HG02970 (cell line): ENCODE results near the gene PRDM15.

Source experiments
- ATAC-seq: cut with Tn5 transposase; IDR thresholded peaks from one replicate; pipeline ENCODE4 v1.9.1; 2021; ENCODE audit warnings: mild to moderate bottlenecking, moderate library complexity, moderate number of reproducible peaks; ENCODE audit not compliant: unreplicated experiment, low FRiP score

The PRDM15 gene

DNA sequence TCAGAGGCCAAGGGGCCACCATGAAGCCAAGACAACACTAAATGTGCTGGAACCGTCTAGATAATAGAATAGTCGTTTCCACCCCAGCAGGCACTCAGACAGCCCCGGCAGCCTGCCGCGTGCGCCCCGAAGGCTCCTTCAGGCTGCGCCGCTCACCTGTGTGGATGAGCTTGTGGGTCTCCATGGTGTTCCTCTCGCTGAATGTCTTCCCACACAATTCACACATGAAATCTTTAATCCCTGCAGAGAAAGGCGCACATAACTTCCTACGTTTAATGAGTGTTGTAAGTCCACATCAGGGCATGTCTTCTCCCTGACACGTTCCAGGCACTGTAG is 68.6 kb downstream of the PRDM15 start:
- no peak for ATAC-seq

DNA sequence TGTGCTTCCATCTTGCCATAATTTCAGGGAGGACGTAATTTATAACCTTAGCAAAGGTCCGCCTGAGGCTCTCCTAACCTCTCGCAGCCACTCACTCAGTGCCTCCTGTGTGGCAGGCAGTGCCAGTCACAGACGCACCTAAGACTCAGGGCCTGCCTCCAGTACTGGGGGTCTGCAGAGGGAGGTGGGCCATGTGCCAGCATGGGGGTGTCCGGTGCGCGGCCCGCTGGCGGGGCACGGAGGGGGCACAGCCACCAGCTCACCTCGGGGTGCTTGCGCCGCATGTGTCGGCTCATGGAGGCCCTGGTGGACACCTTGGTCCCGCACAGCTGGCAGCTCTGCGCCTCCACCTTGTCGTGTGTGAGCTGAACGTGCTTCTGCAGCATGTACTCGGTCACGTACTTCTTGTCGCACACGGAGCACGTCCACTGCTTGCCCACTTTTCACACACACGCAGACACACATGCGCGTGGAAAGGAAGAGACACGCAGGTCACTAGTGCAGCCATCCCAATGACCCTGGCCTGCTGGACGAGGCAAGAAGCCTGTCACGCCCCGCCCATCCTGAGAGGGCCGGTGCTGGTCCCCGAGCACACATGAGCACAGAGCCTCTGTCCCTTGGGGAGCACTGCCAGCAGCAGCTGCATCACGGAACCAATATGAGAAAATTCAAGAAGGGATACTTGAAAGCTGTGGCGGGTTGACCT is 69.1 kb downstream of the PRDM15 start:
- no peak for ATAC-seq

GRCh38 chr21:41808846-41809245 is 70.3 kb downstream of the PRDM15 start:
- no peak for ATAC-seq

- no peak for ATAC-seq
Observed at GRCh38 chr21:41808094-41808493, 71.0 kb downstream of the PRDM15 start.

GRCh38 chr21:41806773-41807172 is 72.4 kb downstream of the PRDM15 start:
- no peak for ATAC-seq

DNA sequence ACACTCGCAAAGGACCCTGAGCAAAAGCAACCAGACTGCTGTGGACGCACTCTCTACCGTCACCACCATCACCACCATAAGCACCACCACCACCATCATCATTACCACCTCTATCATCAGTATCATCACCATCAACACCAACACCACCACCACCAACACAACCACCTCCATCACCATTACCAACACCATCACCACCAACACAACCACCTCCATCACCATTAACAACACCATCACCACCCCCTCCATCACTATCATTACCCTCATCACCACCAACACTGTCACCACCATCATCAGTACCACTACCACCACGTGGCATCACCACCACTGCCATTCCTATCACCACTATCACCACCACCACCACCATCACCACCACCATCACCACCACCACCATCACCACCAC is 73.5 kb downstream of the PRDM15 start:
- no peak for ATAC-seq

- no peak for ATAC-seq
Observed at GRCh38 chr21:41805038-41805437, 74.1 kb downstream of the PRDM15 start.

DNA sequence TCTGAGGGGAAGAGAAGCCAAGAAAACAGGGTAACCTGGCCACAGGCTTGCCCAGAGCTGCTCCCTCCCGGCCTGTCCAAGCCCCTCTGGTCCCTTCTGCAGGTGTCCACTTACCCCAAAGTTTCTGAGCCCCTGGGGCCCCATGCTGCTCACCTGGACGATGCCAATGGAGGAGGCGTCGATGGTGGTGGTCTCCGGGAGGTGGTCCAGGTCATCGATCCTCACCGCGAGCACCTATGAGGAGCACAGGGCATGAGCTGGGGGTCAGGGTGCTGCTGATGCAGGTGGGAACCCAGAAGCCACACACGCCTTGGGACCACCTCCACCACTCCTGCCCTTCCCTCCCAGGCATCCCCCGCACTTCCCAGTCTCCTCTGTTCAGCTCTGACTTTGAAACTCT is 74.8 kb downstream of the PRDM15 start:
- no peak for ATAC-seq

GRCh38 chr21:41803316-41803715 is 75.8 kb downstream of the PRDM15 start:
- no peak for ATAC-seq

- ATAC-seq: no peak
Observed at GRCh38 chr21:41802684-41803083, 76.5 kb downstream of the PRDM15 start.

DNA sequence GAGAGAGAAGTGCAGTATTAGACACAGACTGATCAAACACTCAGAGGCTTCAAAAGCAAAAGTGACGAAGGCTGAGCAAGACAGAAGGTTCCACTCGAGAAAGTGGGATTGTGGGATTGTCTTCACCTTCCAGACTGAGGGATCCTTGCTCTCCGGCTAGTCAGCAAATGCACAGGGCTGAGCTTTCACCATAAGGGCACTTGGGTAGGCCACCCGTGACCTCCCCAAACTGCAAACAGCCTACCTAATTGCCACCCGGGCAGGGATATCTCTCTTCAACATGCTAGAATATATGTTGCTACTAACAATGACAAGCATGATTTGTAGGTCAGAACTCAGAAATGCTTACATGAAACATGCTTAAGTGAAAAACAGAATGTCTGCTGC is 77.0 kb downstream of the PRDM15 start:
- no peak for ATAC-seq

- no peak for ATAC-seq
Observed at GRCh38 chr21:41801321-41802197, 77.6 kb downstream of the PRDM15 start.

DNA sequence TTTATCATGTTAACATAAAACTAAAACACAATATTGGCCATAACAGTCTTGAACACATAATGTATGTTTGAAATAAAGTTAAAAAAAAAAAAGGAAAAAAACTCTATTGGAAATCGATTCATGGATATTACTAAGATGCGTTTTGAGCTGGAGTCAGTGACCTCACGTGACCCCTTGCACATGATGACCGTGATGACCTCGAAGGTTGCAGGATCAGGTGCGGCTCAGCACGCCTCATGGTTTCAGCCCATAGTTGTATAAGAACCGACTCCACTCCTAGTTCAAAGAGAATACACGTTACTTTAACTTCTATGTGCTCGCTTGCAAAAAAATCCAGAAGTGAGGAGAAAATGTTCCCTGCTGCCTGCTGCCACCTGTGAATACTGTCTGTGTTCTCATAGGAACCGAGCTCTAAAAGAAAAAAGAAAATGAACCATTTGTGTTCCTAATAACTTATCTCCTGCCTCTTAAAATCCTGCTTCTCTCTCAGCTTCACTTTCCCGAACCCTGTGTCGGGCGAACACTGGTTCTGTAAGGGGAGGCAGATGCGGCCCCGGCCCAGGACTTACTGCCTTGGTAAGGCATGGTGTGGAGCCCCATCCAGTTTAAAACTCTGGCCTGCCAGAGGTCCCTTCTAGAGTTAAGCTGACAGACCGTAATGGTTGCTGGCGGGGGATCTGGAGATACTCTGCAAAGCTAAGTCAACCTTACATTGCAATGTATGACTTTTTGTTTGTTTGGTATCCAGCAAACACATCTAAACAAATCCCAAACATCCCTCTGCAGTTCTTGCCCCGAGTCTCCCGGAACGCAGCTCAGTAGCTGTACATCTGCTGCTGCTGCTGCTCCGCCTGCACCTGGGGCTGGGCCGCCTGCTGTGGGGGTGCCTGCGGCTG is 78.5 kb downstream of the PRDM15 start:
- no peak for ATAC-seq

DNA sequence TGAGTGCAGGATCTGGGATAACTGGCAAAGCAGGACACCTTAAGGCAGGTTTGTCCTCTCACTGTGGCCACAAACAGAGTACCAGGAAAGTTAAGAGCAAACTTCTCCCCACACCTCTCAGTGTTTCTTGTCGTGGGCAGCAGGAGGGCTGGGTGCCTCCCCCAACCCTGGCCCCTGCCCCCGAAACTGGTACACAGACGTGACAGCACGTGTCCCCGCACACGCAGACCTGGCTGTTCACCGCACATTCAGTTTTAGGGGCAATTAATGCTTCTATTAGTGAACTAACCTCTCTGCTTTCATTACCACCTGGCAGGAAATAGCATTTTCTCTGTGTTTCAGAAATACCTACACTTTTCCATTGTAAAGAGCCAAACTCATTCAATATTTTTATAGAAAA is 79.4 kb downstream of the PRDM15 start:
- ATAC-seq: no peak

- no peak for ATAC-seq
Observed at GRCh38 chr21:41798326-41798725, 80.8 kb downstream of the PRDM15 start.

DNA sequence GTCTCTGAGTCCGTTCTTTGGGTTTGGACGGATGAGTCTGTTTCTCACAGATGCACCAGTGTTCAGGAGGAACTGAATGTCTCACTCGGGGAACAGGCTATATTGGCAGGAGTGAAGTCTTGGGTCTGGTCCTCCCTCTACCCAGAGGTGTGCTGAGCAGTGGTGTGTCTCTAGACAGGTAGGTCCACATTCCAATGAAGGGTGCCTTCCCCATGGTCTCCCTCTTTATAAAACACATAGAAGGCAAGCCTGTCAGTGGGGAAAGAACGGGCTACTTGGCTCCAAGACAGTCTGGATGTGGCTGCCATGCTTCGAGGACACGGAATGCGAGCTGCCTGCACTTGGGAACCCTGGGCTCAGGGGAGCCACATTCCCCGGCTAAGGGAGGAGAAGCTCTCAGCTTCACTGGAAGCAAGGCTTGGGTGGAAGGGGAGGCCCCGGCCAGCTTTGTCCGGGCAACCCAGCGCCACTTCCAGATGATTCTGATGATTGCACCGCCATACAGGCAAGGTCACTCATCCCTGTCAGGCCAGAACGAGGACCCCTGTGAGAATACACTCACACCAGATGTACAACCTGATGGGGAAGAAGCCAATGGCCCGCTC is 82.6 kb downstream of the PRDM15 start:
- ATAC-seq: no peak

GRCh38 chr21:41795726-41796125 is 83.4 kb downstream of the PRDM15 start:
- ATAC-seq: no peak

DNA sequence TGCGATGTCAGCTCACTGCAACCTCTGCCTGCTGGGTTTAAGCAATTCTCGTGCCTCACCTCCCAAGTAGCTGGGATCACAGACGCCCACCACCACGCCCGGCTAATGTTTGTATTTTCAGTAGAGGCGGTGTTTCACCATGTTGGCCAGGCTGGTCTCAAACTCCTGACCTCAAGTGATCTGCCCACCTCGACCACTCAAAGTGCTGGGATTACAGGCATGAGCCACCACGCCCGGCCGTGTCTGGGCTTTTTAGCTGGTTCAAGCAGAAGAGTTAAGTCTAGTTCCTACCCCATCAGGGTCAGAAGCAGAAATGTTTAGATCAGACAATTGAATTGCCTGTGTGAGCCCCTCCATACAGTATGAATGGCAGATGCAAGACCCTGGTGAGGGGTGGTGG is 84.5 kb downstream of the PRDM15 start:
- ATAC-seq: no peak

DNA sequence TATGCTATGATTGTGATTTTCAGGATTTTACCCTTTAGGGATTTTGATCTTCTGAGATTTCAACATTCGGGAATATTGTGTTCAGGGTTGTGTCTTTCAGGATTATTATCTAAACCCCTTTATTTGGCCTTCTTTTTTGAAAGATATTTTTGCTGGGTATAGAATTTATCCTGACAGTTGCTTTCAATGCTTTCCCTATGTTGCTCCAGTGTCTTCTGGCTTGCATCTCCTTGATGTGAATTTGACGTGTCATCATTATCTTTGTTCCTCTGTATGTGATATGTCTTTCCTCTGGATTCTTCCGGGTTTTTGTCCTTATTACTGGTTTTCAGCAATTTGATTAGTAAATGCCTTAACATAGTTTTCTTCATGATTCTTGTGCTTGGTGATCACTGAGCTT is 86.4 kb downstream of the PRDM15 start:
- ATAC-seq: no peak

DNA sequence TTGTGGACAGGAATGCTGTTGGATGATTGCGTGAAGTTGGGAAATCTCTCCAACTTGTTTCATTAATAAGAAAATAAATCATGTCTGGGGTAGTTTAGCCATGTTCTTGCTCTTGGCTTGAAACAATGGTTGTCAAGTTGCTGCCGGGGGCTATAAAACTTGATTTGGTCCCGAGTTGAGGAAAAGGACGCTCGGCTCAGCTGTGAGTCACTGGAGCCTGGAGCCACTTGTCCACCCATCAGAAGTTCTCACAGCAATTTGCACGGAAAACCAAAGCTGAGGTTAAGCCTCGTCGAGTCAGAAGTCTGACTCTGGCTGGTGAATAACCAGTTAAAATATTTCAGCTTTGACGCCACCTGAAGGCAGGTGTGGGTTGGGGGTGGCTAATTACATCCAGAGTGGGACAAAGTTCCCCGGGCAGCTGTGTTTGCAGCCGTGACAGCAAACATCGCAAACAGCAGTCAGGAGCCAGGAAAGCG is 92.6 kb downstream of the PRDM15 start:
- ATAC-seq: no peak
